WTC11 (cell line): Measurements from ENCODE around the gene DTWD2. TPM values are rescaled to one million over a fixed set of nuclear protein-coding genes. Genes with fewer than 3 reads are reported as not detected.

ENCODE experiments used
- ATAC-seq: fragments of 200-7000 bp; cut with Tn5 transposase; 2 replicates; pipeline ENCODE4 v1.10.0; 2021; ENCODE audit warnings: mild to moderate bottlenecking, moderate library complexity
- CTCF ChIA-PET: fragments of 300-600 bp; sonication (Branson Sonifier 250); formaldehyde crosslinking; loops from one replicate; lab custom pipeline; 2021; ENCODE audit warnings: antibody characterized with exemption; lab: Charles Lee
- POLR2A ChIA-PET: fragments of 350-600 bp; sonication (Branson Sonifier 250); formaldehyde crosslinking; loops from one replicate; lab custom pipeline; 2021; ENCODE audit warnings: antibody characterized with exemption; lab: Charles Lee
- DNase-seq: peaks from one replicate; pipeline ENCODE4 v3.0.0; 2021; ENCODE audit warnings: low spot score
- H3K27ac Mint-ChIP-seq: 2 replicates; pipeline ENCODE4 v1.8.0; 2021; ENCODE audit warnings: mixed read lengths
- H3K27me3 Mint-ChIP-seq: 2 replicates; pipeline ENCODE4 v1.8.0; 2021; ENCODE audit warnings: low read depth, mild to moderate bottlenecking, moderate library complexity, mixed read lengths
- H3K36me3 Mint-ChIP-seq: 2 replicates; pipeline ENCODE4 v1.8.0; 2021; ENCODE audit warnings: mixed read lengths
- H3K4me1 Mint-ChIP-seq: 2 replicates; pipeline ENCODE4 v1.8.0; 2022; ENCODE audit warnings: mixed read lengths
- H3K4me3 Mint-ChIP-seq: 2 replicates; pipeline ENCODE4 v1.8.0; 2021; ENCODE audit warnings: mild to moderate bottlenecking, moderate library complexity, mixed read lengths
- H3K9me3 Mint-ChIP-seq: 2 replicates; pipeline ENCODE4 v1.8.0; 2021; ENCODE audit warnings: mixed read lengths
- AR ChIP-seq: fragments of 250-450 bp; sonication (Bioruptor Pico); IDR thresholded peaks from 2 replicates; pipeline ENCODE4 v1.9.0; 2021; ENCODE audit warnings: mild to moderate bottlenecking
- ATF6 ChIP-seq: sonication (generic); formaldehyde crosslinking; IDR thresholded peaks from 2 replicates; pipeline ENCODE4 v1.8.1; 2023; ENCODE audit warnings: mild to moderate bottlenecking, missing genetic modification reagents
- E2F1 ChIP-seq: sonication (generic); formaldehyde crosslinking; IDR thresholded peaks from 2 replicates; pipeline ENCODE4 v1.8.0; 2022; ENCODE audit warnings: mild to moderate bottlenecking, missing genetic modification reagents
- ELF4 ChIP-seq: sonication (generic); formaldehyde crosslinking; IDR thresholded peaks from 2 replicates; pipeline ENCODE4 v1.8.1; 2022; ENCODE audit warnings: low read depth, mild to moderate bottlenecking, moderate library complexity, missing genetic modification reagents
- EMX1 ChIP-seq: fragments of 250-450 bp; sonication (Bioruptor Pico); IDR thresholded peaks from 2 replicates; pipeline ENCODE4 v1.8.0; 2021; ENCODE audit warnings: mild to moderate bottlenecking
- FOXK1 ChIP-seq: sonication (generic); formaldehyde crosslinking; IDR thresholded peaks from 2 replicates; pipeline ENCODE4 v1.8.0; 2022; ENCODE audit warnings: mild to moderate bottlenecking, moderate library complexity, missing genetic modification reagents
- FOXP1 ChIP-seq: sonication (generic); formaldehyde crosslinking; IDR thresholded peaks from 2 replicates; pipeline ENCODE4 v1.8.0; 2022; ENCODE audit warnings: missing genetic modification reagents, mild to moderate bottlenecking, moderate library complexity, borderline replicate concordance
- FOXP4 ChIP-seq: sonication (generic); formaldehyde crosslinking; IDR thresholded peaks from 2 replicates; pipeline ENCODE4 v1.8.0; 2022; ENCODE audit warnings: mild to moderate bottlenecking, missing genetic modification reagents
- HMGA2 ChIP-seq: fragments of 250-450 bp; sonication (Bioruptor Pico); IDR thresholded peaks from 2 replicates; pipeline ENCODE4 v1.4.0; 2021; ENCODE audit warnings: mild to moderate bottlenecking, moderate library complexity
- MAX ChIP-seq: sonication (generic); formaldehyde crosslinking; IDR thresholded peaks from 2 replicates; pipeline ENCODE4 v1.8.0; 2022; ENCODE audit warnings: mild to moderate bottlenecking, missing genetic modification reagents
- MLX ChIP-seq: sonication (generic); formaldehyde crosslinking; IDR thresholded peaks from 2 replicates; pipeline ENCODE4 v1.8.1; 2023; ENCODE audit warnings: mild to moderate bottlenecking, missing genetic modification reagents, moderate library complexity
- NFYB ChIP-seq: sonication (generic); formaldehyde crosslinking; conservative IDR thresholded peaks from 2 replicates; pipeline ENCODE4 v1.8.0; 2022; ENCODE audit warnings: low read depth, missing genetic modification reagents
- PRDM15 ChIP-seq: sonication (generic); formaldehyde crosslinking; IDR thresholded peaks from 2 replicates; pipeline ENCODE4 v1.8.0; 2022; ENCODE audit warnings: missing genetic modification reagents
- PREB ChIP-seq: sonication (generic); formaldehyde crosslinking; IDR thresholded peaks from 2 replicates; pipeline ENCODE4 v1.8.1; 2022; ENCODE audit warnings: mild to moderate bottlenecking, missing genetic modification reagents, moderate library complexity, borderline replicate concordance
- RORB ChIP-seq: fragments of 250-450 bp; sonication (Bioruptor Pico); IDR thresholded peaks from 2 replicates; pipeline ENCODE4 v1.9.0; 2021; ENCODE audit warnings: mild to moderate bottlenecking
- SMAD4 ChIP-seq: sonication (generic); formaldehyde crosslinking; IDR thresholded peaks from 2 replicates; pipeline ENCODE4 v1.8.0; 2022; ENCODE audit warnings: mild to moderate bottlenecking, missing genetic modification reagents
- SOX15 ChIP-seq: fragments of 250-450 bp; sonication (Bioruptor Pico); IDR thresholded peaks from 2 replicates; pipeline ENCODE4 v1.9.0; 2021; ENCODE audit warnings: mild to moderate bottlenecking
- TCF7 ChIP-seq: sonication (generic); formaldehyde crosslinking; IDR thresholded peaks from 2 replicates; pipeline ENCODE4 v1.8.0; 2022; ENCODE audit warnings: mild to moderate bottlenecking, low read depth, missing genetic modification reagents, moderate library complexity
- ZNF232 ChIP-seq: sonication (generic); formaldehyde crosslinking; IDR thresholded peaks from 2 replicates; pipeline ENCODE4 v1.8.0; 2022; ENCODE audit warnings: mild to moderate bottlenecking, missing genetic modification reagents
- total RNA-seq: library from RNA; stranded (reverse); gene quantifications from 3 replicates; pipeline ENCODE4 v1.2.3, GENCODE V29; 2021

Gene DTWD2
- total RNA-seq, 1 experiment from 2014 or later: 13.1 TPM

- Mint-ChIP-seq H3K36me3 (peaks cover 5% of the 10 kb centered on the region), H3K4me1 (no peaks in the 10 kb centered on the region), H3K9me3 (peaks cover 2% of the 10 kb centered on the region; the same call in 1 of the 2 replicates), H3K27me3 (no peaks in the 10 kb centered on the region; the same call in 1 of the 2 replicates)
- CTCF ChIA-PET: no interaction called here
- POLR2A ChIA-PET: no interaction called here
- TF ChIP-seq PREB (CRISPR knock-in tag) (no peak), FOXP1 (CRISPR knock-in tag) (no peak), AR (CRISPR knock-in tag) (no peak), ZNF232 (CRISPR knock-in tag) (no peak), HMGA2 (CRISPR knock-in tag) (no peak), ATF6 (no peak), ELF4 (CRISPR knock-in tag) (no peak), RORB (CRISPR knock-in tag) (no peak), SMAD4 (CRISPR knock-in tag) (no peak), SOX15 (CRISPR knock-in tag) (no peak), FOXP4 (CRISPR knock-in tag) (no peak), E2F1 (CRISPR knock-in tag) (no peak), NFYB (CRISPR knock-in tag) (no peak), MAX (CRISPR knock-in tag) (no peak), TCF7 (CRISPR knock-in tag) (no peak)
- TF ChIP-seq, all 79 proteins: peak for 0
- Mint-ChIP-seq H3K27ac (no peak overlapping the region), H3K4me3 (no peak overlapping the region)
- no peak for ATAC-seq
- no peak for DNase-seq
Observed at GRCh38 chr5:118844351-118844750, 144.0 kb downstream of the DTWD2 start.

- Mint-ChIP-seq H3K27ac (no peak overlapping the region), H3K9me3 (no peaks in the 10 kb centered on the region), H3K4me1 (no peaks in the 10 kb centered on the region), H3K27me3 (no peaks in the 10 kb centered on the region), H3K36me3 (no peaks in the 10 kb centered on the region), H3K4me3 (no peak overlapping the region)
- ATAC-seq (no peak), DNase-seq (no peak)
- ChIA-PET CTCF (no interaction called here), POLR2A (no interaction called here)
- TF ChIP-seq PRDM15 (no peak), MLX (CRISPR knock-in tag) (no peak), FOXK1 (CRISPR knock-in tag) (no peak), EMX1 (CRISPR knock-in tag) (no peak), AR (CRISPR knock-in tag) (no peak)
Observed at GRCh38 chr5:118834710-118835109, 153.6 kb downstream of the DTWD2 start.
